HG03442 (cell line): Measurements from ENCODE around the gene FAM168A.

Source experiments
- ATAC-seq: cut with Tn5 transposase; IDR thresholded peaks from one replicate; pipeline ENCODE4 v1.9.1; 2021; ENCODE audit warnings: mild to moderate bottlenecking, moderate library complexity; ENCODE audit not compliant: unreplicated experiment

FAM168A gene

DNA sequence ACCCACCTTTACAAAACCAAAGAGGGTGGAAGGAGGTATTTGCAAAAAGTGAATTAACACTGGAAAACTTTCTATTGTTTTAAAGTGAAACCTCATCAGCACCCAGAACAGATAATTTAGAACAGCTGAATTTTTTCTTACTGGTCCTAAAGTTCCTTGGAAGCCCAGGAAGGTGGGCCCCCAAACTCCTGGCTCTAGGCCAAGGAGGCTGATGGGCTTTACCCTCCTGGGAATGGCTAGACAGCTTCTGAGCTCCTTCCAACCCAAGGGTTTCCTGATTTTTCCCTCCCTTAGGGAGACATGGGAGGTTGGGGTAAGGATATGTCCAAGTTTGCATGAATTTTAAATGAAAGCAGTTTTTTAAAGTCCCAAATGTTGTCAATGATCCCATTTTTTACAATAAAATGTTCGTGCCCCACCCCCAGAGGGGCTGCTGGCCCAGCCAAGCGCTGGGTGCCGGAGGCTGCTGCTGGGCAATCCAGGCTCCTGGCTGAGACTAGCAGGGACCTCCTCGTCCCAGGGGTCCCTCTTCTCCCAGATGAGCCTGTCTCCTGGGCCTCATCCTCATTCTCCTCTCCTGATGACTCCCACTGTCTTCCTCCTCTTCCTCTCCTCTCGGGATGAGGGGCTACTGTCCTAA, 193.3 kb downstream of the FAM168A start:
- no peak for ATAC-seq

DNA sequence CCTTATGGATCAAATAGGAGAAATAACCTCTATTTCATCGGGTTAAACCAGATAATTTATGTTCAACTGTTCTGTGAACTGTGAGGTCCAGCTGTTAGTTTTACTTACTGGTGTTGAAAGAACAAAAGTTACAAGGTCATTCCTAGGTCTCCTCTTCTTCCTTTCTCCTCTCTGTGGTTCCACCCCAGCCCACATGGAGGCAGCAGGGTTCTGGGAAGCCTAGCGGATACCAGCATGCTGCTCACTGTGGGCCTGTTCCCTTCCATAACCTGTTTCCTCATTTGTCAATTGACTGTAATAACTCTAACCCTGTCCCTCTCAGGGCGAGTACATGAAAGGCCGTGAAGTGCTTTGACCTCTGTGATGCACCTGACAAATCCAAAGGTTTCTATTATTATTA, 193.9 kb downstream of the FAM168A start:
- no peak for ATAC-seq

DNA sequence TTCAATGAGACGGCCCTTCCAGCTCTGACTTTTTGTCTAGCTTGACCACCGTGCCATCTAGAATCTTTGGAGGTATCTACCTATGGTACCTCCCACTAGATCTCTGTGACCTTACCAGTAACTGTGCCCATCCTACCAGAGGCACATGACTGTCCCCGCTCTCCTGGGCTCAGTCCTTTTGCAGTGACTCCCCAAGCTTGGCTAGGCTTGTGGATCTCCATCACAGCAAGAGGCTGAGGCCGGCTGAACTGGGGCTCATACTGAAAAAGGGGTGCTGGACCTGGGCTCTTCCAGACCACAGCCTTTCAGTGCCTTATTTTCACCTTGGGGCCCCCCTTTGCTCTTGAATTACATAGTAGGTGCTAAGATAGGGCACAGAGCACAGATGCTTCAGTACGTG, 194.4 kb downstream of the FAM168A start:
- no peak for ATAC-seq

DNA sequence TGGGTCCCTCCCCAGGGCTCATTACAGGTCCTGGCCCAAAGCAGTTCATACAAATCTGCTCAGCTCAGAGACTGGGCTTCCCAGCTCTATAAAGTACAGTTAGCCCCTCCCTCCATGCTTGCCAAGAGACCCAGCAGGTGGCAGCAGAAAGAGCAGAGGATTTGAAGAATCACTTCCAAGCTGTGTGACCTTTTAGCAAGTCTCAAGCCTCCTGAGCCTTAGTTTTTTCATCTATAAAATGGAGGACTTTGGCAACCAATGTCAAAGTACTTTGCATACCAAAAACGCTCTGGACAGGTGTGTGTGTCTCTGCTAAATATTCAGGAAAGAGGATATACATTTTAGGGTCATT, 195.1 kb downstream of the FAM168A start:
- ATAC-seq = no peak

DNA sequence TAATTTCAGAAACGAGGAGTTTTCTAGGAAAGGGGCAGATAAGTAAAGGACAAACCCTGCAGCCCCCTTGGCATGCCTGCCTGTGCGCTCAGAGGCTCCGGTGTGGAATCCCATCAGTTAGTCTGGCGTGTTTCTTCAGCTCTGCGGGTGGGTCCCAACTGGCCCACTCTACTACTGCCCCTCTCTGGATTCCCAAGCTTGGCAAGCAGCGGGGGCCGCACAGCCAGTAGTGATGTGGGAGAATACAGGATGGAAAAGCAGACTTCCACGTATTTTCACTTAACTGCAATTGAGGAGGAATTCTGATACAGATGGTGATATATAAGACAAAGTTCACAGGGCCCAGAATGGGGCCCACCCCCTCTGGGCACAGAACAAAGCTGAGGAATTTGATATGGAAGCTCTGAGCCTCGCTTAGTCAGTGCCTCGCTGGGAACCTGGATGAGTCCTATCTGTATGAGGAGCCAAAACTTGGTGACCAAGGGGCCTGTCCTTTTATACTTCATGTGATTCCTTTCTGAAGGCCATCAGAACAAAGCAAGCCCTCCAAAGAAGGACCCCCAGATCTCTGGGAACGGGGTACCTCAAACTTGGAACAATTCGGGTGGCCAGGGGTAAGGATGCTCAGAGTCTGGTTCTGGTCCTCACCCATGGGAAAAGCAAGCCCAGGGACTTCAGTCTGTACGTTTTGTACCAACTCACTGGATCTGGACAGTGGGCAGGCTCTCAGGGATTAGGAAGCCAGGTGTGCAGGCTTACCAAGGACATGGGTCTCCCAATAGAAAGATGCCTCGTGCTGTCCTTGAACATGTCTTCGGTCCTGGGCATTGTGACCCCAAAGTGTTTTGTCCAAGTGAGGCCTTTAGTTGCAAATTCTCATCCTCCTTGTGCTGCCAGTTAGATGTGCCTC, 195.7 kb downstream of the FAM168A start:
- no peak for ATAC-seq

DNA sequence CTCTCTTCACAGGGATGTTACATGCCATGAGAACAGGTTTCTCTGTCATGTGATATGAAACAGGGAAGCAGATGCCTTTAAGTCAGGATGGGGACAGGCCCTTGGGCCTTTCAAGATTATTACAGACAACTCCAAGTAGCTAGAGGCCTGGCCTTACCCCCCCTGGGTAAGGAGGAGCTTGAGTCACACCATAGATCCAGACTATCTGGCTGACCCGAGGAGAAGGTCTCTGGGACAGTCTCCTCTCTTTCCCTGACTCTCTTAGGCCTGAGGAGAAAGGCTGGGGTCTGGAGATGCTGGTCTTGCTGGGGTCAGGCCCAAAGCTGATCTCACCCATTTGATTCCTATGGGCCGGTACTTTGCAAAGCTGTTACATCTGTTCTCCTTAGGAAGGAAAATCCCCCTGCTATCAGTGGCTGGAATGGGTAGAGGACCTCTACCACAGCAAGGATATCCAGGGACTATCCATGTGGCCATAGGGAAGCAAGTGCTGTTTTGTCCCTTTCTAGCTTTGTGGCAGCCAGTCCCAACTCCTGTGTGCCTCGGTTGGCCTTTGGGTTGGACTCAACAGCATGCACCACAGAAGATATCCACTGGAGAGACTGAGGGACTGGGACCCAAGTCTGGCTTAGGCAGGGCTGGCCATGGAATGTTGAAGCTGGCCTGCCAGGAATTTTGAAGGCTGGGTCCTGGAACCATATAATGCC, 196.5 kb downstream of the FAM168A start:
- no peak for ATAC-seq

DNA sequence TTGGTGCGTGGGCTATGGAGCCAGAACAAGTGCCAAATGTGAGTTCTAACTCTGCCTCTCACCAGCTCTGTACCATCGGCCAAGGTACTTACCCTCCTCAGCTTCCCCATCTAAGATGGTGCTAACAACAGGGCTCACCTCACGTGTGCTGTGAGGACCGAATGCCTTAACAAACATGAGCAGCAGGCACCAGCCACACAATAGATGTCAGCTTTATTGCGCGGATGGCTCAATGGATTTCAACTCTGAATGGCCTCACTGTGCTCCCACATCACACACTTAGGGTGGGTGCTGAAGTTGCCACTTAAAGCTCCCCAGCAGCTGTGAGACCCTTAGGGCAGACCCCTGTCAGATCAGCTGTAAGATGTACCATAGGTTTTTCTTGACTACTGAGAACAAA, 197.6 kb downstream of the FAM168A start:
- no peak for ATAC-seq

DNA sequence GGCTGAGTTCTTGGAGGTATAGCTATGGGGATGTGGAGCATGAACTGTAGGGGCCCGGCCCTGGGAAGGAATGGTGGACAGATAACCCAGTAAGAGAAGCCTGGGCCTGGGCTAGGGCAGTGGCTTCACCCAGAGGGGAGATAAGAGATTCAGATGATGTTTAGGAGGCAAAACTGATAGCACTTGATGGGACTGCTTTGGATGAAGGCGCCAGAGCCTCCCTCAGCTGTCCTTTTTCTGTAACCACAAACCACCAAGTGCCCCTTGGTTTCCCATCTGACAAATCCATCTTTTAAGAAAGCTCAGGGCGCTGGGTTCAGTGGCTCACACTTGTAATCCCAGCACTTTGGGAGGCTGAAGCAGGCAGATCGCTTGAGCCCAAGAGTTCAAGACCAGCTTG, 198.3 kb downstream of the FAM168A start:
- ATAC-seq = no peak

DNA sequence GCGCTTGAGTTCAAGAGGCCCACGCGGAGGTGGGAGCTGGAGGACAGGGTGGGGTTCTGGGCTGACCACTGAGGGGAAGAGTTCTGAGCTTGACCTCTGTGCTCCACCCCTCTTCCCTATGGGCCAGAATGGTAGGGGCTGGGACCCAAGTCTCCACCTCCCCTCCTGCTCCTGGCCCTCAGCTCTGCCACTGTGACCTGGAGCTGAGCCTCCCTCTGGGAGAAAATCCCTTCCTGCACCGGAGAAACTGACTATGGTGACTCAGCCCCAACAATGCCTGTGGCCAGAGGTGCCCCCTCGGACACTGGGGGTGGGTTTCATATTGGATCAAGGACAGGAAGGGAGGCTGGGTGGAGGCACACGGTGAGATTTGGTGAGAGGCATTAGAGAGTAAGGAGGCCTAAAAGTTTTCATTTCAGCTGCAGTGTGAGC, 198.7 kb downstream of the FAM168A start:
- ATAC-seq = no peak

DNA sequence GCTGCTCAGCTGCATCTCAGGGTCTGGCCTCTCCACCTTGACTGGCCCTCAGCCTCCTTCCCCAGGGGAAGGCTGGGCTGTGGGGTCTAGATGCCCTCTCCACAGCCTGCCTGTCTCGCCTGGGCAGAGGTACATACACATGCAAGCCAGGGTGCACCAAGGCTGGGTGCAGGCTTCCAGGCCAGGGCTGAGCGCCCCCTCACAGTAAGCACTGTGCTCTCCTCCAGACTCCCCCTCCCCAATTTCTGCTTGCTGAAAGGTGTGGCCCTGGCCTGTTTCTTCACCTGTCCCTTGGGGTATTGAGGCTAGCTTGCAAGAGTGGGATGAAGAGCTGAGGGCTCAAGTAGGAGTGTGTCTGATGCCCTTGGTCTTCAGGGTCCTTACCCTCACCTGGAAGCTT, 199.2 kb downstream of the FAM168A start:
- no peak for ATAC-seq

DNA sequence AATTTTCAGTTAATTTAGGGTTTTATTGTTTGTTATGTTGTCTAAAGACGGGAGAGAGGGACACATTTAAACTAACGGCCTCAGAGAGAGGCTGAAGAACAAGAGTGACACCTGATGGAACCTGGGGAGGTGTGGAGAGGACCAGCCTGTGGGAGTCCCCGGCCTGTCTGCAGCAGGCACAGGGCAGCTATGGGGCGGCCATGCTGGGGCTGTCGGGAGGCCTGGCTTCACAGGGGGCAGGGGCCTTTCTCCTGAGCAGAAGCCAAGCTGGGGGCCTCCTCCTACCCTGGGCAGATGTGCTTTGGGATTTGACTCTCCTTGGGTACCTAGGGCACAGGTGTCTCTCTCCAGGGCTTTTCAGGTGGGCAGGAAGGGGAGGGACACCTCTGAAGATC, 199.8 kb downstream of the FAM168A start:
- no peak for ATAC-seq

DNA sequence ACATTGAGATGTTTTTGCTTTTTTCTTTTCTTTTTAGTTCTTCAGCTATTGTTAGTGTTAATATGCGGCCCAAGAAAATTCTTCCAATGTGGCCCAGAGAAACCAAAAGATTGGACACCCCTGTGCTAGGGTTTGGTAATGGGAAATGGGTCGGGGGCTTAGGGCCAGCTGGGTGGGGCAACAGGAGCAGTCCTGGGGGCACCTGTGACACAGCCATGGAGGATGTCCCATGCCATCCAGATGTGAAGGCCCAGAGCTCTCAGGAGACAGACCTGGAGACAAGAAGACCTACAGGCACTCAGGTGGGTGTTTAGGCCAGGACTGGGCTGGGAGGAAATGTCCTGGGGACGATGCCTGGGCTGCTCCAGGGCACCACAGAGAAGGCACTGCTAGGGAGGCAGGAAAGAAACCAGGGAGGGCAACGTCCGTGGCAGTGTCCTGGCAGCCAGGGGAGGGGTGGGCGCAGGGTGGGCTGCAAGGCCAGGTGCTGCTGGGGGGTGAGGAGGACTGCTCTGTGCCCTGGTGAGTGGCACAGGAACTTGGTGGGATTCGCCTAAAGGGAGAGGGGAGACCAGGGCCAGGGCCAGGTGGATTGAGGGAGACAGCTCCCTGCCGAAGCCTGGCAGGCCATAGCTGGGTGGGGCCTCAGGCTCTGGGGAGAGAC, 200.3 kb downstream of the FAM168A start:
- ATAC-seq = no peak

DNA sequence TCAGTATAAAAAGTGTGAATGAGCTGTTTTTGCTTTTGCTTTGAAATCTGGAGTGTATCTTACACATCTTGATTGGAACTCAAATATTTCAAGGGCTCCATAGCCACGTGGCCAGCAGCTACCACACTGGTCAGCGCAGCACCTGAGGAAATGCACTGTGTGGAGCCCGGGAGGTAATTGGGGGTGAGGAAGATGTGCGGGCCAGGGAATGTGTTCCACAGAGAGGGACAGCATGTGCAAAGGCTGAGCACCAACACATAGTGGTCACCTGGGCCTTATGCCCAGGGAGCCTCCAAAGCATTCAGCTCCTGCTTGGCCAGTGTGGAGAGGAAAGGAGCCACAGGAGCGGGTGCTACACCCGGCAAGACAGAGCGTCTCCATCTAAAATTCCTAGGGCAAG, 200.9 kb downstream of the FAM168A start:
- ATAC-seq = no peak

DNA sequence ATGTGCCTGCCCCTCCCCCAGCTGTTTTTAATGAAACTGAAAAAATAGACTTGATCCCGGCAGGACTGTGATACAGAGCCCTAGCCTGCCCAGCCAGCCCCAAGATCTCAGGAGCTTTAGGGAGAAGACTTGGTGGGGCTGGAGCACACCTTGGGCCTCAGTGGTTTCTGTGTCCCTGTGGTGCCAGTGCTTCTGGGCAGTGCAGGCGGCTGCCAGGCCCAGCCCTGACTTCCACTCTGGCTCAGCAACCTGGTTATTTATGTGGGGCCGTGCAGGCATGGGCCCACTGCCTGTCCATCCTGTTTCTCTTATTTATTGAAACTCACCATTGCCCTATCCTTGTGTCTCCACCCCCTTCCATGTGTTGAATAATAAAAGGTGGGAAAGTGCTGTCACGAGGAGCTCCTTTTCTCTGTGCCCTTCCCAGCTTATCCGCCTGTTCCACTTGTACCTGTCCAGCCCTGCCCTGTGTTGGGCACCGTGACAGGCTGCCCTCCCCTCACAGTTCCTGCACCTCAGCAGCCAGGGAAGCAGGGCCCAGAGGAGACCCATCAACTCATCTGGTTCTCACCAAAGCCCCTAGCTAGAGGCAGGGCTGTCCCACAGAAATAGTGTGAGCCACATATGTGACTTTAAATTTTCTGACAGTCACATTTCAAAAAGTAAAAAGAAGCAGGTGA, 201.5 kb downstream of the FAM168A start:
- ATAC-seq = no peak

DNA sequence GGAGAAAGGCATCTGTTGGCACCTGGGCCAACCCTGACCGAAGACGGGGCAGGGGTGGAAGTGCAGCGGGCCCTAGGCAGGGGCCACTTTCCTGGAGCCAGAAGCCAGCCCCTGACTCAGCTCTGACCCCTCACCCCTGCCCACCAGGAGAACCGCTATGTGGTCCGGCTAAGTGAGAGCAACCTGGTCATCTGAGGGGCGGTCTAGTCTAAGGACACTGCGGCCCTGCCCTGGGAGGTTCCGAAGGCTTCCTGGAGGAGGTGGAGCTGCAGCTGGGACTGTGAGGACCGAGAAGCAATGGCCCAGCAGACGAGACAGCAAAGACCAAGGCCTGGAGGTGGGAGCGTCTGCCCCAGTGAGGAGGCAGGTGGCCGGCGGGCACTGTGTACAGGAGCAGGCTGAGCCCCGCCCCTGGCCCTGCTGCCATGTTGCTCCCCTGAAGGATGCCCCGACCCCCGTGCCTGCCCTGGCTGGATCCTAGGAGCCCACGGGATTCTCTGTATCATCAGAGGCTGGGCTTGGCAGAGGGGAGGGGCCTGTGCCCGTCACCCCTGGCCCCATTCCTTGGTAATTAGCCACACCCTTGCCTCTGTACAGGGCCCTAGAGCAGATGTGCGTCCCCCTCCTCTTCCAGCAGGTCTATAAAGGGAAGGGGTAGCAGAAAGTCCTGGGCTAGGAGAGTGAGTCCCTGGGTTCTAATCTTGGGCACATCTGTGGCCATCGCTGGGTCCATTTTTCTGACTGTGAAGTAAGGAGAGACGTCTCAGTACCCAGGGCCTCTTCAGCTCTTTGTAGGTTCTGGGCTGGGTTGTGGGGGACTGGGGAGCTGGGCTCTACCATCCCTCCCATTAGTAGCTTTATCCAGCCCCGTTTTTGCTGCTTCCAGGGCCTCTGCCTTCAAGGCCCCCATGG, 202.4 kb downstream of the FAM168A start:
- no peak for ATAC-seq

DNA sequence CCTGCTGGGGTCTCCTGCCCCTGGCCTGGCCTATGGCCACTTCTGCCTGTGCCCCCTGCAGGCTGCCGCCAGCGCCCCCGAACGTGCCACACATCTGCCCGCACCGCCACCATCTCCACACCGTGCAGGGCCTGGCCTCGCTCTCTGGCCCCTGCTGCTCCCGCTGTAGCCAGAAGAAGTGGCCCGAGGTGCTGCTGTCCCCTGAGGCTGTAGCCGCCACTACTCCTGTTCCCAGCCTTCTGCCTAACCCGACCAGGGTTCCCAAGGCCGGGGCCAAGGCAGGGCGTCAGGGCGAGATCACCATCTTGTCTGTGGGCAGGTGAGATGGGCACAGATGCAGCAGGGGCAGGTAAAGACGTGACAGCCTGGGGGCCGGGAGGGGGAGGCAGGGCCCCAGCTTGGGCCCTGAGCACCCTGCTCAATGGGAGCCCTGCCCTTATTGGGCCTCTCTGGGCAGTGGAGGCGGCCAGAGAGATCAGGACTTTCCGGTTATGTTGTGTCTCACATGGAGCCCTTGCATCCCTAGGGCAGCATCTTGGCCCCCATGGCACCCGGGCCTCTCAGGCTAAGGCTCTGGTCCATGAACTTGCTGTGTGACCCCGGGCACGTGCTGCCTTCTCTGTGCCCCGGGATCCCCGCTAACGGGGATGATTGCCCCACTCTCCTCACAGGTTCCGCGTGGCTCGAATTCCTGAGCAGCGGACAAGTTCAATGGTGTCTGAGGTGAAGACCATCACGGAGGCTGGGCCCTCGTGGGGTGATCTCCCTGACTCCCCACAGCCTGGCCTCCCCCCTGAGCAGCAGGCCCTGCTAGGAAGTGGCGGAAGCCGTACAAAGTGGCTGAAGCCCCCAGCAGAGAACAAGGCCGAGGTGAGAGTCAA, 203.3 kb downstream of the FAM168A start:
- ATAC-seq = no peak

DNA sequence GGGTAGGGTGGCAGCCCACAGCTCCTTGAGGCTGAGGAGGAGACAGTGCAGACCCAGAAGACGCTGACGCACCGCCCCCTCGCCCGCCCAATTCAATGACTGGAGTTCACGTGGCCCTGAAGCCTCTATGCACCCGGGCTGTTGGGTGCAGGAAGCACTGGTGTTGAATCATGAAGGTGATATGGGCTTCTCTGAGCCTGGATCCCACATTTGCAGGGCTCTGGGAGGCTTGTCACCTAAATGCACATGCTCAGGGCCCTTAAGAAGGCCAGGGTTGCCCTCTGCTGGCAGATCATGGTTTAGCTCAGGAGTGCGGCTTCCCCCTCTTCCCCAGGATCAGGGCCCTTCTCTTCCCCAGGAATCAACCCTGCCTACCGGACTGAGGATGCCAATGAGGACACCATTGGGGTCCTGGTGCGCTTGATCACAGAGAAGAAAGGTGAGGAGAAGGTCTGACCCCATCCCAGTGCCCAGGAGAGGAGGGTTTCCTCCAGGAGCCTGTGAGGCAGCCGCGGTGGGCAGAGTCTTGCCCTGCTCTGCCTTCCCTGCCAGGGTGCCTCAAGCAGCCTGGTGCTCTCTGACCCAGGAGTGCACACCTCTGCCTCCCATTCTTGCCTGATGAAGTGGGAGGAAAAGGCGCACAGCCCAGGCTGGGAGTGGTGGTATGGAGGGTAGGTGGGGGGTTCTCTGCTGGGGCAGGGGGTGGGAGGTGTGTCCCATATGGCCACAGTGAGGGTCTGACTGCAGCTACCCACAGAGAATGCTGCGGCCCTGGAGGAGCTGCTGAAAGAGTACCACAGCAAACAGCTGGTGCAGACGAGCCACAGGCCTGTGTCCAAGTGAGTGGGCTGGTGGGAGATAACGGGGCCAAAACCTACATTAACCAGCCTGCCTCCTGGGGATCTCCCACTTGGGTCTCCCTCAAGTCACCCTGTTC, 204.2 kb downstream of the FAM168A start:
- no peak for ATAC-seq

DNA sequence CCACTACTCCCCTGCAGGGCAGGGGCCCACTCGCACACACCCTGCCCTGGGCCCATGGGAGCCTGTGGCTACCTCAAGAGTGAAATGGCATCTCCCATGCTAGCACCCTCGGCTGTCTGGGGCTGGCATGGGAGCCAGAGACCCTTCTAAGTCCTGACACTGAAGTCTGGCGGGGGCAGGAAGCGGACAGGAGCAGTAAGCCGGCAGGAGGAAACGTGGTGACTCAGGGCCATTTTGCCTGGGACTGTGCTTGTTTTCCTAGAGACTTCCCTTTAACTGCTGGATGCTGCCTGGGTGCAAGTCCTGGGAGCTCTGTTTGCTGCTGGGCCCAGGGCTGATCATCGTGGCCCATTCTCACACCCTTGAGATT, 204.9 kb downstream of the FAM168A start:
- no peak for ATAC-seq
